HG02970 (cell line): ENCODE results near the gene MACROD2.

Source experiments
- ATAC-seq: cut with Tn5 transposase; IDR thresholded peaks from one replicate; pipeline ENCODE4 v1.9.1; 2021; ENCODE audit warnings: mild to moderate bottlenecking, moderate library complexity, moderate number of reproducible peaks; ENCODE audit not compliant: unreplicated experiment, low FRiP score

Gene MACROD2

GRCh38 chr20:14319704-14320103, 324.4 kb downstream of the MACROD2 start:
- no peak for ATAC-seq

- ATAC-seq: no peak
These were observed 336.3 kb downstream of the MACROD2 start for GRCh38 chr20:14331646-14332045.

GRCh38 chr20:14332866-14333265, 337.6 kb downstream of the MACROD2 start:
- no peak for ATAC-seq

GRCh38 chr20:14333721-14334120, 338.4 kb downstream of the MACROD2 start:
- ATAC-seq: no peak

- ATAC-seq: no peak
These were observed 339.1 kb downstream of the MACROD2 start for GRCh38 chr20:14334306-14334930.

- ATAC-seq: no peak
These were observed 339.7 kb downstream of the MACROD2 start for GRCh38 chr20:14335052-14335451.

GRCh38 chr20:14336686-14337085, 341.4 kb downstream of the MACROD2 start:
- no peak for ATAC-seq

- peak; percentile 94 for ATAC-seq
These were observed 342.3 kb downstream of the MACROD2 start, which contains the start of gene FLRT3 for GRCh38 chr20:14337400-14338171. Gene FLRT3 (minus strand): TSS chr20:14337612. CDS start chr20:14327506, 10,106 bp downstream.

- no peak for ATAC-seq
These were observed 346.5 kb downstream of the MACROD2 start for GRCh38 chr20:14341801-14342200.

- no peak for ATAC-seq
These were observed 347.6 kb downstream of the MACROD2 start for GRCh38 chr20:14342918-14343317.

GRCh38 chr20:14343491-14344065, 348.3 kb downstream of the MACROD2 start:
- ATAC-seq: no peak

GRCh38 chr20:14344746-14345145, 349.4 kb downstream of the MACROD2 start:
- no peak for ATAC-seq

- no peak for ATAC-seq
These were observed 360.5 kb downstream of the MACROD2 start for GRCh38 chr20:14355791-14356190.

- ATAC-seq: no peak
These were observed 365.1 kb downstream of the MACROD2 start for GRCh38 chr20:14360416-14360815.

- ATAC-seq: no peak
These were observed 366.4 kb downstream of the MACROD2 start for GRCh38 chr20:14361509-14362345.

- no peak for ATAC-seq
These were observed 378.9 kb downstream of the MACROD2 start for GRCh38 chr20:14374196-14374595.

GRCh38 chr20:14375416-14375985, 380.2 kb downstream of the MACROD2 start:
- no peak for ATAC-seq

- ATAC-seq: no peak
These were observed 383.0 kb downstream of the MACROD2 start for GRCh38 chr20:14378326-14378725.

- ATAC-seq: no peak
These were observed 388.0 kb downstream of the MACROD2 start for GRCh38 chr20:14383335-14383734.

GRCh38 chr20:14384416-14385175, 389.3 kb downstream of the MACROD2 start:
- ATAC-seq: no peak
